Activated CD4-positive, alpha-beta T cell treated with anti-CD3 and anti-CD28 coated beads for 36 hours (primary cell): ENCODE results near the gene CHMP1A. TPM values are rescaled to one million over a fixed set of nuclear protein-coding genes. Genes with fewer than 3 reads are reported as not detected.
"Not testable (repeated sequence)": the region's sequence is repeated elsewhere in the genome, so short reads cannot be mapped to it uniquely, and the experiment has no call there.

Experiments
- ATAC-seq: fragments of 200-7000 bp; cut with Tn5 transposase; one replicate; pipeline ENCODE4 v1.10.0; 2021; ENCODE audit warnings: mild to moderate bottlenecking, moderate library complexity
- CTCF ChIA-PET: fragments of 350-600 bp; sonication (Branson Sonifier 250); formaldehyde crosslinking; loops from one replicate; lab custom pipeline; 2021; ENCODE audit warnings: antibody characterized with exemption; lab: Charles Lee
- POLR2A ChIA-PET: fragments of 350-600 bp; sonication (Branson Sonifier 250); formaldehyde crosslinking; loops from one replicate; lab custom pipeline; 2021; ENCODE audit warnings: antibody characterized with exemption, inconsistent platforms; lab: Charles Lee
- DNase-seq: peaks from one replicate; pipeline ENCODE4 v3.0.0-alpha.2; 2020
- H3K27ac Mint-ChIP-seq: one replicate; pipeline ENCODE4 v1.8.0; 2021; ENCODE audit warnings: mixed read lengths
- H3K27me3 Mint-ChIP-seq: one replicate; pipeline ENCODE4 v1.8.0; 2021; ENCODE audit warnings: mixed read lengths
- H3K36me3 Mint-ChIP-seq: one replicate; pipeline ENCODE4 v1.8.0; 2021; ENCODE audit warnings: low read depth, mixed read lengths
- H3K4me1 Mint-ChIP-seq: one replicate; pipeline ENCODE4 v1.8.0; 2021; ENCODE audit warnings: mixed read lengths
- H3K4me3 Mint-ChIP-seq: one replicate; pipeline ENCODE4 v1.8.0; 2021; ENCODE audit warnings: mild to moderate bottlenecking, moderate library complexity, mixed read lengths
- H3K9me3 Mint-ChIP-seq: one replicate; pipeline ENCODE4 v1.8.0; 2021; ENCODE audit warnings: low read depth, mixed read lengths
- intact Hi-C, 2 experiments: fragments of 100-400 bp; cut with DNase I in 1 of 2; cut with micrococcal nuclease in 1 of 2; formaldehyde crosslinking; loops; one replicate each; pipeline versions ENCODE4 v1.14.2 to v1.15.1; 2022 to 2024; cut with DNase I, micrococcal nuclease
- total RNA-seq, 2 experiments: library from RNA; stranded (reverse); gene quantifications; one replicate each; pipeline ENCODE4 v1.2.3, GENCODE V29; 2021

Gene CHMP1A
- total RNA-seq, 2 experiments from 2014 or later: 37.9 to 67.3 TPM

DNA sequence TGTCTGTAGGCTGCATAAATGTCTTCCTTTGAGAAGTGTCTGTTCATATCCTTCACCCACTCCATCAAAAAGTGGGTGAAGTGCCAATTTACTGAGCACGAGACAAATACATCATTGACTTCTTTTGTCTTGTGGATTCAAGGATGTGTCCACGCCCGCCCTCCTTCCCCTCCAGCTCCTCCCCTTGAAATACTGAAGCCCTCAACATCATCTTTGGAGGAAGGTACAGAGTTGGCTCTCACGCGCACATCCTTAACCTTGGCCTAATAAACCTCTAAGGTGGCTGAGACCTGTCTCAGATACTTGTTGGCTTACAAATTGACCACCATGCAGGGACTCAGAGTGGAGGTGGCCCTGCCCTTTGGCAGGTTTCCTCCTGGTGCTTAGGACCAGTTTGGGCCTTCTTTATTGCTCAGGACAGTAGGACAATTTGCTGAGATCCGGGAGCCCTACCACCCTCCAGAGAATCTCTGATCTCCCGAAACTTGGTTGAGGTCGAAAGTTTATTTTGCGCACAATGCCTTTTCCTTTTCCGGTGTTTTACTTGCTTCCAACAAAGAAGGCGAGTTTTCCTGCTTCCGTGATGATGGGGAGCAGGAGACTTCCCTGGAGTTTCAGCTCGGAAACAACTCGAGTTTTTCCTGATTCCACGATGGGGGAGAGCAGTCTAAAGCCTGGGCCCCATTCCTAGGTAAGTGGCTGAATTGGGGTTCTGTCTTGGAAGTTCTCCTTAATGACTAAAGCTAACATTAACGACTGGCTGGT is 14.9 kb upstream of the CHMP1A start:
- Mint-ChIP-seq H3K36me3 (no peaks in the 10 kb centered on the region), H3K4me3 (no peak overlapping the region), H3K4me1 (peaks cover 24% of the 10 kb centered on the region), H3K9me3 (no peaks in the 10 kb centered on the region), H3K27me3 (no peaks in the 10 kb centered on the region), H3K27ac (no peak overlapping the region)
- ChIA-PET POLR2A (no interaction called here), CTCF (interaction anchor here (0.8 to 1.5 kb wide), 2 partner anchors 19 to 34 kb away, joined by 3 read pairs; no protein-coding TSS in a partner anchor)
- intact Hi-C loops: no loop called here
- no peak for DNase-seq
- no peak for ATAC-seq

DNA sequence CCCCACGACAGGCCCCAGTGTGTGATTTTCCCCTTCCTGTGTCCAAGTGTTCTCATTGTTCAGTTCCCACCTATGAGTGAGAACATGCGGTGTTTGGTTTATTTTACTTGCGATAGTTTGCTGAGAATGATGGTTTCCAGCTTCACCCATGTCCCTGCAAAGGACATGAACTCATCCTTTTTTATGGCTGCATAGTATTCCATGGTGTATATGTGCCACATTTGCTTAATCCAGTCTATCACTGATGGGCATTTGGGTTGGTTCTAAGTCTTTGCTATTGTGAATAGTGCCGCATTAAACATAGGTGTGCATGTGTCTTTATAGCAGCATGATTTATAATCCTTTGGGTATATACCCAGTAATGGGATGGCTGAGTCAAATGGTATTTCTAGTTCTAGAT is 14.1 kb upstream of the CHMP1A start:
- peaks cover 24% of the 10 kb centered on the region for H3K4me1 Mint-ChIP-seq
- DNase-seq, H3K36me3 Mint-ChIP-seq, H3K4me3 Mint-ChIP-seq, H3K27me3 Mint-ChIP-seq, intact Hi-C loops, ATAC-seq, H3K9me3 Mint-ChIP-seq, H3K27ac Mint-ChIP-seq: not testable (repeated sequence)
- POLR2A ChIA-PET: interaction anchor here (0.6 kb wide), 1 partner anchor 28 kb away, joined by 7 read pairs; no protein-coding TSS in a partner anchor
- CTCF ChIA-PET: interaction anchor here (0.6 to 0.9 kb wide), 2 partner anchors 15 to 422 kb away, joined by 3 to 5 read pairs; partner anchors contain the start of gene CDK10

- no peak for DNase-seq
- H3K4me3 Mint-ChIP-seq: no peak overlapping the region
- H3K27me3 Mint-ChIP-seq: no peaks in the 10 kb centered on the region
- peaks cover 24% of the 10 kb centered on the region for H3K4me1 Mint-ChIP-seq
- intact Hi-C loops: no loop called here
- ATAC-seq: peak; percentile 45
- H3K9me3 Mint-ChIP-seq: no peaks in the 10 kb centered on the region
- POLR2A ChIA-PET: interaction anchor here (0.6 kb wide), 1 partner anchor 29 kb away, joined by 7 read pairs; no protein-coding TSS in a partner anchor
- CTCF ChIA-PET: interaction anchor here (0.6 to 0.9 kb wide), 3 partner anchors 16 to 421 kb away, joined by 3 to 5 read pairs (median 3); partner anchors contain the start of gene CDK10
- H3K27ac Mint-ChIP-seq: no peak overlapping the region
- H3K36me3 Mint-ChIP-seq: peaks cover 5% of the 10 kb centered on the region
Measured at GRCh38 chr16:89670496-89671431, 13.3 kb upstream of the CHMP1A start.

DNA sequence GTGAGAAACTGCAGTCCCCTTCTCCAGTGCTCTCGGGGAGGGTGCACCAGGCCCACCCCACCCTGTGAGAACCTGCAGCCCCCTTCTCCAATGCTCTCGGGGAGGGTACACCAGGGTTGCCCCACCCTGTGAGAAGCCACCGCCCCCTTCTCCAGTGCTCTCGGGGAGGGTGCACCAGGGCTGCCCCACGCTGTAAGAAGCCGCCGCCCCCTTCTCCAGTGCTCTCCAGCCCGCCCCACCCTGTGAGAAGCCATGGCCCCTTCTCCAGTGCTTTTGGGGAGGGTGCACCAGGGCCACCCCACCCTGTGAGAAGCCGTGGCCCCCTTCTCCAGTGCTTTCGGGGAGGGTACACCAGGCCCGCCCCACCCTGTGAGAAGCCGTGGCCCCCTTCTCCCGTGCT is 12.2 kb upstream of the CHMP1A start:
- intact Hi-C loops: no loop called here
- POLR2A ChIA-PET: no interaction called here
- ATAC-seq: no peak

GRCh38 chr16:89668790-89669158 is 11.3 kb upstream of the CHMP1A start:
- Mint-ChIP-seq H3K27ac (no peak overlapping the region), H3K9me3 (no peaks in the 10 kb centered on the region), H3K36me3 (peaks cover 9% of the 10 kb centered on the region), H3K4me3 (no peak overlapping the region), H3K4me1 (peaks cover 24% of the 10 kb centered on the region), H3K27me3 (no peaks in the 10 kb centered on the region)
- ChIA-PET POLR2A (interaction anchor here (0.6 kb wide), 1 partner anchor 219 kb away, joined by 3 read pairs; no protein-coding TSS in a partner anchor), CTCF (interaction anchor here (1.7 kb wide), 1 partner anchor 10 kb away, joined by 4 read pairs; no protein-coding TSS in a partner anchor)
- intact Hi-C loops: no loop called here
- DNase-seq (no peak), ATAC-seq (no peak)

More for the DNA sequence above, 12.2 kb upstream of the CHMP1A start:
- Mint-ChIP-seq H3K4me3 (no peak overlapping the region), H3K4me1 (peaks cover 24% of the 10 kb centered on the region), H3K27ac (no peak overlapping the region), H3K27me3 (no peaks in the 10 kb centered on the region), H3K36me3 (peaks cover 5% of the 10 kb centered on the region), H3K9me3 (no peaks in the 10 kb centered on the region)
- no peak for DNase-seq
- CTCF ChIA-PET: no interaction called here

DNA sequence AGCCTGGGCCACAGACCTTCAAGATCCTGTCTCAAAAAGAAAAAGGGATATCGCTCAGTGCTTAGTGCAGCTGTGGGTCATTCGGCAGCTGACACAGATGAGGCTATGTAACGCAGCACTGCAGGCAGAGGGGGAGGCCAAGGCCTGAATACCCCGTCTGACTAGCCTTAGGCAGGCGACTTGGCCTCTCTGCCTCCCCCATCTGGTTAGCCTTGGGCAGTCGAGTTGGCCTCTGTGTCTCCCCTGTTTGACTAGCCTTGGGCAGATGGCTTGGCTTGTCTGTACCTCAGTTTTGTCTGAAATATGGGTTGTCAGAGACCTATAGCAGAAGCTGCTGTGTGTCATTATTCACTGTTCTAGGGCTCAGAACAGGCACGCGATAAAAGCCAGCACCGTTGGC is 10.1 kb upstream of the CHMP1A start:
- ATAC-seq: no peak
- peak; percentile 6 for DNase-seq
- H3K4me3 Mint-ChIP-seq: no peak overlapping the region
- H3K36me3 Mint-ChIP-seq: peaks cover 14% of the 10 kb centered on the region
- ChIA-PET CTCF (interaction anchor here (1.1 to 1.7 kb wide), 3 partner anchors 9 to 14 kb away, joined by 3 to 4 read pairs (median 3); no protein-coding TSS in a partner anchor), POLR2A (no interaction called here)
- peaks cover 24% of the 10 kb centered on the region for H3K4me1 Mint-ChIP-seq
- no peaks in the 10 kb centered on the region for H3K9me3 Mint-ChIP-seq
- intact Hi-C loops: no loop called here
- no peak overlapping the region for H3K27ac Mint-ChIP-seq
- no peaks in the 10 kb centered on the region for H3K27me3 Mint-ChIP-seq

GRCh38 chr16:89667000-89667399 is 9.5 kb upstream of the CHMP1A start:
- DNase-seq: peak; percentile 44
- H3K27ac Mint-ChIP-seq, H3K27me3 Mint-ChIP-seq, intact Hi-C loops, H3K9me3 Mint-ChIP-seq, H3K4me3 Mint-ChIP-seq, ATAC-seq, POLR2A ChIA-PET: not testable (repeated sequence)
- Mint-ChIP-seq H3K36me3 (peaks cover 14% of the 10 kb centered on the region), H3K4me1 (peaks cover 24% of the 10 kb centered on the region)
- CTCF ChIA-PET: interaction anchor here (0.6 to 1.2 kb wide), 4 partner anchors 10 to 147 kb away, joined by 3 read pairs; no protein-coding TSS in a partner anchor

DNA sequence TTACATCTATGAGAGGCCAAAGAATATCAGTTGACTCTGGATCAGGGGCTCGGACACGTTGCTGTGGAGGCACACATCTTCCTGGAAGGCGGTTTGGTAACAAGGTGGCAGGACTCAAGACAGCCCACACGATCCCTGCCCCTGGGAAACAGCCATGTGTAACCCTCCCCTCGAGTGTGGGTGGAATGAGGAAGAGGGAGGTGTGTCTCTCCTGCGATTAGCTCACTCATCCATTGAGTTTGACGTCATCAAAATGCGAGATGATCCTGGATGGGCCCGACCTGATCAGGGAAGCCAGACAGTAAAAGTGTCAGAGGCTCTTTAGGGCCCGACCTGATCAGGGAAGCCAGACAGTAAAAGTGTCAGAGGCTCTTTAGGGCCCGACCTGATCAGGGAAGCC is 6.7 kb upstream of the CHMP1A start:
- intact Hi-C loops, H3K27me3 Mint-ChIP-seq, H3K9me3 Mint-ChIP-seq, ATAC-seq, POLR2A ChIA-PET, DNase-seq, H3K4me3 Mint-ChIP-seq, CTCF ChIA-PET, H3K27ac Mint-ChIP-seq: not testable (repeated sequence)
- Mint-ChIP-seq H3K36me3 (peaks cover 29% of the 10 kb centered on the region), H3K4me1 (peaks cover 15% of the 10 kb centered on the region)

DNA sequence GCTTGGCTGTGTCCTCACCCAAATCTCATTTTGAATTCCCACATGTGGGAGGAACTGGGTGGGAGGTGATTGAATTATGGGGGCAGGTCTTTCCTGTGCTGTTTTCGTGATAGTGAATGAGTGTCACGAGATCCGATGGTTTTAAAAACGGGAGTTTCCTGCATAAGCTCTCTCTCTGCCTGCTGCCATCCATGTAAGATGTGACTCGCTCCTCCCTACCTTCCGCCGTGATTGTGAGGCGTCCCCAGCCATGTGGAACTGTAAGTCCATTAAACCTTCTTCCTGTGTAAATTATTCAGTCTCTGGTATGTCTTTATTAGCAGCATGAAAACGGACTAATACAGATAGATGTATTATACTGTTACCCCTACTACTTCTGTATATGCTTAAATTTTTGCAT is 3.7 kb upstream of the CHMP1A start:
- Mint-ChIP-seq H3K27ac (no peak overlapping the region), H3K4me1 (peaks cover 14% of the 10 kb centered on the region), H3K36me3 (peaks cover 29% of the 10 kb centered on the region), H3K9me3 (no peaks in the 10 kb centered on the region), H3K4me3 (no peak overlapping the region), H3K27me3 (no peaks in the 10 kb centered on the region)
- ATAC-seq: no peak
- intact Hi-C loops: no loop called here
- ChIA-PET POLR2A (no interaction called here), CTCF (interaction anchor here (0.6 kb wide), 1 partner anchor 87 kb away, joined by 3 read pairs; no protein-coding TSS in a partner anchor)
- no peak for DNase-seq

- no peaks in the 10 kb centered on the region for H3K27me3 Mint-ChIP-seq
- POLR2A ChIA-PET: interaction anchor here (0.6 kb wide), 1 partner anchor 134 kb away, joined by 3 read pairs; no protein-coding TSS in a partner anchor
- no peak overlapping the region for H3K27ac Mint-ChIP-seq
- H3K4me3 Mint-ChIP-seq: no peak overlapping the region
- no peak for DNase-seq
- CTCF ChIA-PET: interaction anchor here (0.7 kb wide), 1 partner anchor 40 kb away, joined by 5 read pairs; no protein-coding TSS in a partner anchor
- peaks cover 24% of the 10 kb centered on the region for H3K4me1 Mint-ChIP-seq
- H3K9me3 Mint-ChIP-seq: no peaks in the 10 kb centered on the region
- ATAC-seq: no peak
- intact Hi-C loops: no loop called here
- H3K36me3 Mint-ChIP-seq: peaks cover 31% of the 10 kb centered on the region
Measured at GRCh38 chr16:89660146-89660545, 2.6 kb upstream of the CHMP1A start.
